ENCODE results near the gene ITGB4.

- no peak for TF ChIP-seq CTCF (IDR thresholded peaks at IDR 0.05)
- TF ChIP-seq POLR2AphosphoS5 (IDR thresholded peaks at IDR 0.05): no peak
- TF ChIP-seq POLR2A (IDR thresholded peaks at IDR 0.05): no peak
These were observed 33.3 kb downstream of the ITGB4 start for GRCh38 chr17:75754378-75755204.

All from transverse colon (tissue), 4 donors.